ENCODE measurements around the gene CNIH2. TPM values are rescaled to one million over a fixed set of nuclear protein-coding genes. Genes with fewer than 3 reads are reported as not detected.
A peak's percentile ranks its signal among the peaks of the same experiment; 100 is the strongest.
"Not testable (repeated sequence)": the region's sequence is repeated elsewhere in the genome, so short reads cannot be mapped to it uniquely, and the experiment has no call there.

CNIH2 gene
- total RNA-seq, 4 donors from 2014 or later, result not detected

DNA sequence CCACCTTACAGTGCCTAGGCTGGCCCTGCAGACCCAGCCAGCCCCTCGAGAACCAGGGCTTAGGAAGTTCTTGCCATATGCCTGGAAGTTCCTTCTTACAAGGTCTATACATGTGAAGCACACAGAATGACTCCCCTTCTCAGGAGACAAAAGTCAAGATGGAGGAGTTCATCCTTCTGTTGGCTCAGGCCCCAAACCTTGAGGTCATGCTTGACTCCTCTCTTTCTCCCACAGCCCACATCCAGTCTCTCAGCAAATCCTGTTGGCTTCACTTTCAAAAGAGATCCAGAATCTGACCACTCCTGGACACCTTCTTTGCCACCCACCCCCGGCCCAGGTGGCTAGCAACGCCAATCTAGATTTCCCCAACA lies 40.6 kb downstream of the CNIH2 start:
- TF ChIP-seq POLR2A (IDR thresholded peaks at IDR 0.05), result no peak
- TF ChIP-seq, protein P1, sequence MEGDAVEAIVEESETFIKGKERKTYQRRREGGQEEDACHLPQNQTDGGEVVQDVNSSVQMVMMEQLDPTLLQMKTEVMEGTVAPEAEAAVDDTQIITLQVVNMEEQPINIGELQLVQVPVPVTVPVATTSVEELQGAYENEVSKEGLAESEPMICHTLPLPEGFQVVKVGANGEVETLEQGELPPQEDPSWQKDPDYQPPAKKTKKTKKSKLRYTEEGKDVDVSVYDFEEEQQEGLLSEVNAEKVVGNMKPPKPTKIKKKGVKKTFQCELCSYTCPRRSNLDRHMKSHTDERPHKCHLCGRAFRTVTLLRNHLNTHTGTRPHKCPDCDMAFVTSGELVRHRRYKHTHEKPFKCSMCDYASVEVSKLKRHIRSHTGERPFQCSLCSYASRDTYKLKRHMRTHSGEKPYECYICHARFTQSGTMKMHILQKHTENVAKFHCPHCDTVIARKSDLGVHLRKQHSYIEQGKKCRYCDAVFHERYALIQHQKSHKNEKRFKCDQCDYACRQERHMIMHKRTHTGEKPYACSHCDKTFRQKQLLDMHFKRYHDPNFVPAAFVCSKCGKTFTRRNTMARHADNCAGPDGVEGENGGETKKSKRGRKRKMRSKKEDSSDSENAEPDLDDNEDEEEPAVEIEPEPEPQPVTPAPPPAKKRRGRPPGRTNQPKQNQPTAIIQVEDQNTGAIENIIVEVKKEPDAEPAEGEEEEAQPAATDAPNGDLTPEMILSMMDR (IDR thresholded peaks at IDR 0.05), result no peak
- DNase-seq, result no peak
- Histone ChIP-seq H3K27ac (peak overlapping the region; percentile 73 to 91 (median 83)), H3K4me1 (peaks cover 0 to 42% (median 15%) of the 10 kb centered on the region in 4 donors), H3K4me3 (no peak overlapping the region), H3K9me3 (no peaks in the 10 kb centered on the region), H3K36me3 (no peaks in the 10 kb centered on the region), H3K27me3 (no peaks in the 10 kb centered on the region)

DNA sequence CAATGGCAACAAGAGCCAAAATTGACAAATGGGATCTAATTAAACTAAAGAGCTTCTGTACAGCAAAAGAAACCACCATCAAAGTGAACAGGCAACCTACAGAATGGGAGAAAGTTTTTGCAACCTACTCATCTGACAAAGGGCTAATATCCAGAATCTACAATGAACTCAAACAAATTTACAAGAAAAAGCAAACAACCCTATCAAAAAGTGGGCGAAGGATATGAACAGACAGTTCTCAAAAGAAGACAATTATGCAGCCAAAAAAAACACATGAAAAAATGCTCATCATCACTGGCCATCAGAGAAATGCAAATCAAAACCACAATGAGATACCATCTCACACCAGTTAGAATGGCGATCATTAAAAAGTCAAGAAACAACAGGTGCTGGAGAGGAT lies 42.3 kb downstream of the CNIH2 start:
- not testable (repeated sequence) for H3K27me3 ChIP-seq, H3K27ac ChIP-seq, H3K9me3 ChIP-seq, DNase-seq, H3K4me3 ChIP-seq, H3K36me3 ChIP-seq
- peaks cover 0 to 29% (median 14%) of the 10 kb centered on the region in 4 donors for H3K4me1 ChIP-seq

DNA sequence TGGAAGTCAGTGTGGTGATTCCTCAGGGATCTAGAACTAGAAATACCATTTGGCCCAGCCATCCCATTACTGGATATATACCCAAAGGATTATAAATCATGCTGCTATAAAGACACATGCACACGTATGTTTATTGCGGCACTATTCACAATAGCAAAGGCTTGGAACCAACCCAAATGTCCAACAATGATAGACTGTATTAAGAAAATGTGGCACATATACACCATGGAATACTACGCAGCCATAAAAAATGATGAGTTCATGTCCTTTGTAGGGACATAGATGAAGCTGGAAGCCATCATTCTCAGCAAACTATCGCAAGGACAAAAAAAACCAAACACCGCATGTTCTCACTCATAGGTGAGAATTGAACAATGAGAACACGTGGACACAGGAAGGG lies 42.8 kb downstream of the CNIH2 start:
- not testable (repeated sequence) for H3K36me3 ChIP-seq, H3K4me3 ChIP-seq, H3K9me3 ChIP-seq, H3K27ac ChIP-seq, DNase-seq, H3K27me3 ChIP-seq
- H3K4me1 ChIP-seq, result peaks cover 0 to 29% (median 14%) of the 10 kb centered on the region in 4 donors

DNA sequence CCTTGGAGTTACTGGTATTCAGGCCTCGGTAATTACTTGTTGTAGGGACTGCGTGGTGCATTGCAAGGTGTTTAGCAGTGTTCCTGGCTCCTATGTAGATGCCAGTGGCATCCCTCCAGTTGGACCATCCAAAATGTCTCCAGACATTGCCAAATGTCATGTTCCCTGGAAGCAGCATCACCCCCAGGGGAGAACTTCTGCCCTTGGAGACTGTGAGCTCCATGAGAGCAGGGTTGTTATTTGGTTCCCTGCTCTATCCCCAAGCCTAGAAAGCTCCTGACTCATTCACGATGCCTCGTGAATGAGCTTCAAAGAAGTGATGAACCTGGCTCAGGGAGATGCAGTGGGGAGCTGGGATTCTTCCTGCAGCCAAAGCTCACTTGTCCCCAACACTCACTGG lies 43.6 kb downstream of the CNIH2 start:
- no peaks in the 10 kb centered on the region for H3K9me3 ChIP-seq
- no peak for DNase-seq
- TF ChIP-seq POLR2A (IDR thresholded peaks at IDR 0.05), result no peak
- H3K27me3 ChIP-seq, result no peaks in the 10 kb centered on the region
- H3K36me3 ChIP-seq, result no peaks in the 10 kb centered on the region
- H3K4me3 ChIP-seq, result no peak overlapping the region
- no peak overlapping the region for H3K27ac ChIP-seq
- H3K4me1 ChIP-seq, result peaks cover 0 to 30% (median 14%) of the 10 kb centered on the region in 4 donors

DNA sequence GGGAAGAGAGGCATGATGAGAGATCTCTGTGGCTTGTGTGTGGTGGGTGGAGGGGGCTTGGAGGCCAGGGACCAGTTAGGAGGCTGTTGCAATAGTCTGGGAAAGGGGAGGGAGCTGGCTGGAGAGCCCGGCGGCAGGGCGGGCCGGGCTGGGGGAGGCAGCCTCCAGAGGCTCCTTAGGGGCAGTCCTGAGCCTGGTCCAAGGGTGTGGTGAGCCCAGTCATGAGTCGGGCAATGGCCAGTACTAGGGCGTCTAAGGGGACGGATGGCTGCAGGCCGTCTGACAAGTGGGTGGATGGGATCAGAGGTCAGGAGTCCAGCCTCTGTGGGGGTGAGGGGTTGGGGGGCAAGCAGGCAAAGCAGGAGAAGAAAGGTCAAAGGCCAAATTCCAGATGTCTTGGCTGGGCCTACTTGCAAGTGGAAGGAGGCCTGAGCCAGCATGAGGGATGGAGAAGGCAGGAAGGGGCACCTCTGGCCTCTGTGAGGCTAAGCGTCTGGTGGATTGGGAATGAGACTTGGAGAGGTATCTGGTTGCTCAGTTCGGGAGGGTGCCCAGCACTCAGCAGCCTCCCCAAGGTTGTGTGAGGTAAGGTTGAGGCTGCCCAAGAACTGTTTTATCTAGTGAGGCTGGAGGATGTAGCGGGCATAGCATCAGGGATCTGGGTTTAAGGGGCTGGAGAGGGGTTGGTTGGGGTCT lies 44.9 kb downstream of the CNIH2 start:
- DNase-seq, result no peak
- peaks cover 0 to 33% (median 11%) of the 10 kb centered on the region in 4 donors for H3K4me1 ChIP-seq
- no peaks in the 10 kb centered on the region for H3K36me3 ChIP-seq
- no peaks in the 10 kb centered on the region for H3K27me3 ChIP-seq
- no peak for TF ChIP-seq POLR2A (IDR thresholded peaks at IDR 0.05)
- TF ChIP-seq, protein P1 (IDR thresholded peaks at IDR 0.05), result no peak
- H3K27ac ChIP-seq, result no peak overlapping the region
- no peaks in the 10 kb centered on the region for H3K9me3 ChIP-seq
- H3K4me3 ChIP-seq, result no peak overlapping the region

DNA sequence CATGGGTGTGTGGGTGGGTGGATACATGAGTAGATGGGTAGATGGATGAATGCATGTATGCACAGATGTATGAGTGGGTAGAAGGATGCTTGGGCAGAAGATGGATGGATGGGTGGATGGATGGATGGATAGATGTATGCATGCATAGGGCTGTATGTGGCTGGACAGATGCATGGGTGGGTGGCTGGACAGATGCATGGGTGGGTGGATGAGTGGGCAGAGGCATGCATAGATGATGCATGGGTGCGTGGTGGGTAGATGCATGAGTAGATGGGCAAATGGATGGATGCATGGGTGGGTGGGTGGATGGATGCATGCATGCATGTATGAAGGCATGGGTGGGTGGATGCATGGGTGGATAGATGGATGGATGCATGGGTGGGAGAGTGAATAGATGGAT lies 45.7 kb downstream of the CNIH2 start:
- no peak overlapping the region for H3K27ac ChIP-seq
- TF ChIP-seq, protein P1 (IDR thresholded peaks at IDR 0.05), result no peak
- no peak for TF ChIP-seq POLR2A (IDR thresholded peaks at IDR 0.05)
- no peaks in the 10 kb centered on the region for H3K27me3 ChIP-seq
- no peak overlapping the region for H3K4me3 ChIP-seq
- no peaks in the 10 kb centered on the region for H3K36me3 ChIP-seq
- no peak for DNase-seq
- no peaks in the 10 kb centered on the region for H3K9me3 ChIP-seq
- peaks cover 2 to 33% (median 4%) of the 10 kb centered on the region in 4 donors for H3K4me1 ChIP-seq

DNA sequence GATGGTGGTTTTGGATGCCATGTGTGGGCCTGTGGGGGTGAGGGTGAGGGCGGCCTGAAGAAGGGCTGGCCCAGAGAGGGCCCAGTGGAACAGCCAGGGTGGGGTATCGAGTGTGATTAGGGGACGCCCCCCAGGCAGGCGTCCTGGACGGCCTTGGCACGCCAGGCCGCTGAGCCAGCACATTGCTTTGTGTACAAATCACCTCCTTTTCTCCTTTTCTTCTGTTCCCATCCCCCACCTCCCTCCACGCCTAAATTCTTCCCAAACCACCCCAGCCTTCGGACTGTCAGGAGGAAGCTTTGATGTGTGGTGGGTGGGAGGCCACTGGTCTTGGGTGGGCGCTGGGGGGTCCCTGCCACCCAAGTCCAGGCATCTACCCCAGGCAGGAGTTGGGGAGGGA lies 46.7 kb downstream of the CNIH2 start:
- no peaks in the 10 kb centered on the region for H3K27me3 ChIP-seq
- no peak for DNase-seq
- H3K4me3 ChIP-seq, result no peak overlapping the region
- peaks cover 0 to 27% (median 2%) of the 10 kb centered on the region in 4 donors for H3K4me1 ChIP-seq
- H3K36me3 ChIP-seq, result no peaks in the 10 kb centered on the region
- H3K9me3 ChIP-seq, result no peaks in the 10 kb centered on the region
- H3K27ac ChIP-seq, result no peak overlapping the region
- TF ChIP-seq POLR2A (IDR thresholded peaks at IDR 0.05), result no peak
- TF ChIP-seq, protein P1 (IDR thresholded peaks at IDR 0.05), result no peak

Data from Peyer's patch (tissue), 4 donors.